K562 (cell line): ENCODE results near the gene RERE. TPM values are rescaled to one million over a fixed set of nuclear protein-coding genes. Genes with fewer than 3 reads are reported as not detected.

Experiments used
- AFF1 ChIP-seq, 2 experiments: fragments of 450-650 bp; IDR thresholded peaks; 2 replicates each; pipeline ENCODE4 v1.6.1; 2018; ENCODE audit warnings: mild to moderate bottlenecking in 2 of 2, low read depth in 1 of 2; ENCODE audit not compliant: partially characterized antibody in 2 of 2
- CAMTA2 ChIP-seq: fragments of 250-450 bp; sonication (Bioruptor Pico); conservative IDR thresholded peaks from 2 replicates; pipeline ENCODE4 v1.5.1; 2022
- DACH1 ChIP-seq: fragments of 450-650 bp; IDR thresholded peaks from 2 replicates; pipeline ENCODE4 v1.6.1; 2018; ENCODE audit not compliant: partially characterized antibody
- DEAF1 ChIP-seq: fragments of 450-650 bp; formaldehyde crosslinking; IDR thresholded peaks from 2 replicates; pipeline ENCODE4 v1.4.0; 2020; ENCODE audit warnings: mild to moderate bottlenecking, moderate library complexity
- DLX4 ChIP-seq: fragments of 250-450 bp; sonication (Bioruptor Pico); IDR thresholded peaks from 2 replicates; pipeline ENCODE4 v1.6.1; 2021; ENCODE audit warnings: mild to moderate bottlenecking
- EGR1 ChIP-seq: fragments of 450-650 bp; conservative IDR thresholded peaks from 2 replicates; pipeline ENCODE4 v1.6.1; 2017; ENCODE audit warnings: mild to moderate bottlenecking
- FOXK2 ChIP-seq, 2 experiments: fragments of 450-650 bp; IDR thresholded peaks in 1 of 2; conservative IDR thresholded peaks in 1 of 2; 2 replicates each; pipeline ENCODE4 v1.6.1; 2016; ENCODE audit warnings: low read depth in 2 of 2, mild to moderate bottlenecking in 1 of 2
- JUNB ChIP-seq: fragments of 450-650 bp; formaldehyde crosslinking; conservative IDR thresholded peaks from 2 replicates; pipeline ENCODE4 v1.4.0; 2020; ENCODE audit warnings: mild to moderate bottlenecking
- MAFG ChIP-seq: fragments of 450-650 bp; conservative IDR thresholded peaks from 2 replicates; pipeline ENCODE4 v1.6.1; 2016; ENCODE audit warnings: missing genetic modification characterization, missing compliant biosample characterization
- MAX ChIP-seq: sonication (generic); formaldehyde crosslinking; IDR thresholded peaks from 2 replicates; pipeline ENCODE4 v1.9.0; 2022; ENCODE audit warnings: mild to moderate bottlenecking, missing genetic modification reagents
- PHB2 ChIP-seq: fragments of 450-650 bp; IDR thresholded peaks from 2 replicates; pipeline ENCODE4 v1.6.1; 2017; ENCODE audit warnings: low read depth
- PTBP1 ChIP-seq: fragments of 200-400 bp; formaldehyde crosslinking; IDR thresholded peaks from 2 replicates; pipeline ENCODE4 v1.6.1; 2017; ENCODE audit warnings: low read depth, low read length
- STAT5B ChIP-seq: fragments of 250-450 bp; sonication (Bioruptor Pico); IDR thresholded peaks from 2 replicates; pipeline ENCODE4 v1.8.0; 2021; ENCODE audit warnings: mild to moderate bottlenecking, inconsistent platforms
- U2AF1 ChIP-seq: fragments of 200-400 bp; formaldehyde crosslinking; optimal IDR thresholded peaks from 2 replicates; pipeline ENCODE3; 2017; ENCODE audit warnings: mild to moderate bottlenecking, low read depth, low read length, moderate library complexity
- ZNF24 ChIP-seq: fragments of 450-650 bp; IDR thresholded peaks from 2 replicates; pipeline ENCODE4 v1.6.1; 2016
- ZNF398 ChIP-seq: fragments of 250-450 bp; sonication (Bioruptor Pico); IDR thresholded peaks from 2 replicates; pipeline ENCODE4 v1.8.0; 2021; ENCODE audit warnings: moderate library complexity, mild to moderate bottlenecking, inconsistent platforms
- polyA plus RNA-seq, 8 experiments: library from polyadenylated mRNA; depleted of rRNA in 4 of 8; stranded (reverse) in 5 of 8; unstranded in 3 of 8; fragments of >200 nt; fragmentation: Nextera tagmentation in 2 of 8; fragmentation: Illumina TruSeq in 1 of 8; extraction: Ambion mirVana in 2 of 8; extraction: Trizol in 1 of 8; gene quantifications; 2 replicates each; pipeline versions ENCODE4 v1.2.1 to v1.2.3, GENCODE V29; 2011 to 2014; ENCODE audit warnings: inconsistent platforms in 1 of 8, missing spikeins in 1 of 8
- total RNA-seq, 7 experiments: library from RNA; depleted of rRNA in 6 of 7; stranded (reverse); fragments of >200 nt in 6 of 7; fragmentation: Illumina TruSeq in 2 of 7; extraction: Trizol in 2 of 7; gene quantifications; 2 replicates each; pipeline versions ENCODE4 v1.2.1 to v1.2.3, GENCODE V29; 2011 to 2021; ENCODE audit warnings: low replicate concordance in 1 of 7

The RERE gene
- total and polyA plus RNA-seq, 9 of the 15 experiments (the other 6 are each of a cell fraction or from before 2014, with no cell fraction given), result 3.0 to 51.5 (median 13.4) TPM

- TF ChIP-seq DACH1 (peak; percentile 90), MAFG (peak; percentile 76), U2AF1 (no peak), AFF1 (IDR thresholded peaks at IDR 0.05; ENCODE audit: low read depth in 1 of 2, partially characterized antibody in 2 of 2) (no peak), STAT5B (CRISPR knock-in tag) (no peak), JUNB (no peak), DEAF1 (CRISPR knock-in tag) (no peak), EGR1 (no peak), ZNF398 (CRISPR knock-in tag) (no peak), MAX (CRISPR knock-in tag) (peak; percentile 71), CAMTA2 (CRISPR knock-in tag) (no peak), DLX4 (CRISPR knock-in tag) (no peak), FOXK2 (conservative IDR thresholded peaks at IDR 0.05 in 1 of 2, IDR thresholded peaks at IDR 0.05 in 1 of 2; ENCODE audit: low read depth in 2 of 2) (no peak), PHB2 (no peak), PTBP1 (no peak), ZNF24 (peak; percentile 75)
These were observed 114.3 kb downstream of the RERE start (continued) for GRCh38 chr1:8702850-8703810.
